GM19238 (cell line): ENCODE data around the gene FYB1.
A peak's percentile ranks its signal among the peaks of the same experiment; 100 is the strongest.
"Not testable (repeated sequence)": the region's sequence is repeated elsewhere in the genome, so short reads cannot be mapped to it uniquely, and the experiment has no call there.

Source experiments
- DNase-seq: peaks from one replicate; pipeline ENCODE4 v3.0.0; 2011; ENCODE audit warnings: low spot score; ENCODE audit not compliant: insufficient read length

Gene FYB1

GRCh38 chr5:39219437-39219836 lies at the start of gene FYB1:
TSS of gene FYB1 (minus strand) at chr5:39219563. CDS start at chr5:39202960, 16,603 bp downstream.
- no peak for DNase-seq

GRCh38 chr5:39267186-39267585 lies 47.8 kb upstream of the FYB1 start:
- no peak for DNase-seq

- no peak for DNase-seq
These were observed 47.1 kb upstream of the FYB1 start for GRCh38 chr5:39266442-39266841.

- DNase-seq = peak; percentile 21
These were observed 45.2 kb upstream of the FYB1 start for GRCh38 chr5:39264528-39264927.

GRCh38 chr5:39262981-39263380 lies 43.6 kb upstream of the FYB1 start:
- no peak for DNase-seq

GRCh38 chr5:39260095-39260494 lies 40.7 kb upstream of the FYB1 start:
- DNase-seq = no peak

- no peak for DNase-seq
These were observed 38.2 kb upstream of the FYB1 start for GRCh38 chr5:39257554-39257953.

GRCh38 chr5:39256477-39257235 lies 37.3 kb upstream of the FYB1 start:
- DNase-seq = no peak

- DNase-seq = no peak
These were observed 36.0 kb upstream of the FYB1 start for GRCh38 chr5:39255406-39255805.

GRCh38 chr5:39254671-39255070 lies 35.3 kb upstream of the FYB1 start:
- no peak for DNase-seq

GRCh38 chr5:39253196-39253595 lies 33.8 kb upstream of the FYB1 start:
- DNase-seq = no peak

- DNase-seq = no peak
These were observed 30.4 kb upstream of the FYB1 start for GRCh38 chr5:39249564-39250274.

- no peak for DNase-seq
These were observed 29.7 kb upstream of the FYB1 start for GRCh38 chr5:39249069-39249468.

- no peak for DNase-seq
These were observed 21.4 kb upstream of the FYB1 start for GRCh38 chr5:39240750-39241149.

GRCh38 chr5:39238366-39239105 lies 19.2 kb upstream of the FYB1 start:
- no peak for DNase-seq

GRCh38 chr5:39236718-39237117 lies 17.4 kb upstream of the FYB1 start:
- DNase-seq = no peak

GRCh38 chr5:39235648-39236047 lies 16.3 kb upstream of the FYB1 start:
- no peak for DNase-seq

- not testable (repeated sequence) for DNase-seq
These were observed 15.1 kb upstream of the FYB1 start for GRCh38 chr5:39234494-39234893.

- no peak for DNase-seq
These were observed 14.4 kb upstream of the FYB1 start for GRCh38 chr5:39233783-39234182.

GRCh38 chr5:39231705-39232525 lies 12.6 kb upstream of the FYB1 start:
- no peak for DNase-seq

GRCh38 chr5:39228596-39228995 lies 9.2 kb upstream of the FYB1 start:
- DNase-seq = no peak
